SU-DHL-6 (cell line): Measurements from ENCODE around the gene COMT.

Source experiments
- H2AFZ ChIP-seq: fragments of 200-600 bp; sonication (generic); 2 replicates; pipeline ENCODE4 v1.6.1; 2014; ENCODE audit warnings: low read depth, mild to moderate bottlenecking, moderate library complexity, mixed read lengths, antibody characterized with exemption, low read length; ENCODE audit not compliant: severe bottlenecking
- H3F3A ChIP-seq: fragments of 200-600 bp; shearing (Covaris generic); 2 replicates; pipeline ENCODE4 v1.6.0; 2016; ENCODE audit warnings: antibody characterized with exemption, mild to moderate bottlenecking; ENCODE audit not compliant: insufficient read depth
- H3K27ac ChIP-seq: fragments of 200-600 bp; sonication (generic); 2 replicates; pipeline ENCODE4 v1.5.1; 2016; ENCODE audit warnings: low read depth, mild to moderate bottlenecking, low read length, moderate library complexity, mixed read lengths
- H3K27me3 ChIP-seq: fragments of 200-600 bp; sonication (generic), shearing (Covaris generic); 2 replicates; pipeline ENCODE4 v1.6.0; 2014; ENCODE audit warnings: mild to moderate bottlenecking, low read length
- H3K36me3 ChIP-seq: fragments of 200-600 bp; sonication (generic); 2 replicates; pipeline ENCODE4 v1.6.1; 2014; ENCODE audit warnings: mild to moderate bottlenecking, low read length, mixed read lengths
- H3K4me2 ChIP-seq: fragments of 300-600, 200-600 bp; shearing (Covaris generic), sonication (generic); 2 replicates; pipeline ENCODE4 v1.6.0; 2014; ENCODE audit warnings: low read length, low read depth, mild to moderate bottlenecking; ENCODE audit not compliant: poor library complexity, severe bottlenecking
- H3K4me3 ChIP-seq: fragments of 200-600 bp; sonication (generic); 2 replicates; pipeline ENCODE4 v1.5.1; 2014; ENCODE audit warnings: antibody characterized with exemption, low read length, mild to moderate bottlenecking, mixed read lengths; ENCODE audit not compliant: insufficient read depth, poor library complexity, severe bottlenecking
- H3K79me2 ChIP-seq: fragments of 200-600 bp; sonication (generic); 2 replicates; pipeline ENCODE4 v1.6.1; 2014; ENCODE audit warnings: mild to moderate bottlenecking, low read length, moderate library complexity; ENCODE audit not compliant: insufficient read depth
- H3K9ac ChIP-seq: fragments of 200-600 bp; sonication (generic); 2 replicates; pipeline ENCODE4 v1.7.0; 2014; ENCODE audit warnings: mild to moderate bottlenecking, low read length
- H3K9me2 ChIP-seq: fragments of 200-600 bp; sonication (generic); replicated peaks from 2 replicates; pipeline ENCODE4 v1.6.1; 2014; ENCODE audit warnings: low read length; ENCODE audit not compliant: insufficient read depth
- H3K9me3 ChIP-seq: fragments of 200-600 bp; sonication (generic); 2 replicates; pipeline ENCODE4 v1.6.1; 2014; ENCODE audit warnings: low read length, mixed read lengths; ENCODE audit not compliant: insufficient read depth
- H4K20me1 ChIP-seq: fragments of 200-600 bp; sonication (generic); 2 replicates; pipeline ENCODE4 v1.6.1; 2014; ENCODE audit warnings: low read depth, mild to moderate bottlenecking, antibody characterized with exemption, low read length, moderate library complexity, mixed read lengths
- CTCF ChIP-seq: fragments of 200-600 bp; sonication (generic); IDR thresholded peaks from one replicate; pipeline ENCODE4 v1.5.1; 2017; ENCODE audit warnings: antibody characterized with exemption, mild to moderate bottlenecking, low read length, moderate library complexity; ENCODE audit not compliant: insufficient read depth, poor library complexity, severe bottlenecking
- EZH2phosphoT487 ChIP-seq: fragments of 200-600 bp; sonication (generic), shearing (Covaris generic); conservative IDR thresholded peaks from 2 replicates; pipeline ENCODE4 v1.6.1; 2018; ENCODE audit warnings: mild to moderate bottlenecking, antibody characterized with exemption, low read length, moderate library complexity, mixed read lengths

Gene COMT

GRCh38 chr22:19964701-19965386 is 23.3 kb downstream of the COMT start:
- TF ChIP-seq CTCF: no peak
- Histone ChIP-seq H2AFZ (no peak overlapping the region), H3K79me2 (no peaks in the 10 kb centered on the region), H4K20me1 (no peaks in the 10 kb centered on the region), H3K36me3 (no peaks in the 10 kb centered on the region), H3K9me3 (no peaks in the 10 kb centered on the region), H3K27me3 (no peaks in the 10 kb centered on the region), H3F3A (no peaks in the 10 kb centered on the region), H3K27ac (no peak overlapping the region), H3K4me2 (no peak overlapping the region), H3K4me3 (no peak overlapping the region), H3K9ac (no peak overlapping the region), H3K9me2 (no peaks in the 10 kb centered on the region)

- Histone ChIP-seq H3F3A (no peaks in the 10 kb centered on the region), H3K27ac (no peak overlapping the region), H4K20me1 (no peaks in the 10 kb centered on the region), H3K79me2 (no peaks in the 10 kb centered on the region), H3K4me3 (no peak overlapping the region), H3K9me2 (no peaks in the 10 kb centered on the region), H3K36me3 (no peaks in the 10 kb centered on the region), H3K9me3 (no peaks in the 10 kb centered on the region), H3K9ac (no peak overlapping the region), H2AFZ (no peak overlapping the region), H3K4me2 (no peak overlapping the region), H3K27me3 (no peaks in the 10 kb centered on the region)
- TF ChIP-seq CTCF (peak; percentile 20), EZH2phosphoT487 (no peak)
Observed at GRCh38 chr22:19965771-19966709, 24.5 kb downstream of the COMT start.

GRCh38 chr22:19966908-19967750 is 25.6 kb downstream of the COMT start:
- no peaks in the 10 kb centered on the region for H3K27me3 ChIP-seq
- H3F3A ChIP-seq: no peaks in the 10 kb centered on the region
- no peak overlapping the region for H3K9ac ChIP-seq
- H3K4me2 ChIP-seq: no peak overlapping the region
- H2AFZ ChIP-seq: no peak overlapping the region
- H3K9me3 ChIP-seq: no peaks in the 10 kb centered on the region
- H3K4me3 ChIP-seq: no peak overlapping the region
- H3K27ac ChIP-seq: no peak overlapping the region
- H3K79me2 ChIP-seq: no peaks in the 10 kb centered on the region
- TF ChIP-seq EZH2phosphoT487: no peak
- no peak for TF ChIP-seq CTCF
- no peaks in the 10 kb centered on the region for H4K20me1 ChIP-seq
- no peaks in the 10 kb centered on the region for H3K36me3 ChIP-seq
- no peaks in the 10 kb centered on the region for H3K9me2 ChIP-seq
